C1 segment of cervical spinal cord (tissue), 14 donors: ENCODE measurements around the gene SYNPR.
A peak's percentile ranks its signal among the peaks of the same experiment; 100 is the strongest.
"Not testable (repeated sequence)": the region's sequence is repeated elsewhere in the genome, so short reads cannot be mapped to it uniquely, and the experiment has no call there.

Source experiments
- DNase-seq, 14 donors: peaks; one replicate each; lab custom pipeline; 2025; lab: John Stamatoyannopoulos, UW

The SYNPR gene

DNA sequence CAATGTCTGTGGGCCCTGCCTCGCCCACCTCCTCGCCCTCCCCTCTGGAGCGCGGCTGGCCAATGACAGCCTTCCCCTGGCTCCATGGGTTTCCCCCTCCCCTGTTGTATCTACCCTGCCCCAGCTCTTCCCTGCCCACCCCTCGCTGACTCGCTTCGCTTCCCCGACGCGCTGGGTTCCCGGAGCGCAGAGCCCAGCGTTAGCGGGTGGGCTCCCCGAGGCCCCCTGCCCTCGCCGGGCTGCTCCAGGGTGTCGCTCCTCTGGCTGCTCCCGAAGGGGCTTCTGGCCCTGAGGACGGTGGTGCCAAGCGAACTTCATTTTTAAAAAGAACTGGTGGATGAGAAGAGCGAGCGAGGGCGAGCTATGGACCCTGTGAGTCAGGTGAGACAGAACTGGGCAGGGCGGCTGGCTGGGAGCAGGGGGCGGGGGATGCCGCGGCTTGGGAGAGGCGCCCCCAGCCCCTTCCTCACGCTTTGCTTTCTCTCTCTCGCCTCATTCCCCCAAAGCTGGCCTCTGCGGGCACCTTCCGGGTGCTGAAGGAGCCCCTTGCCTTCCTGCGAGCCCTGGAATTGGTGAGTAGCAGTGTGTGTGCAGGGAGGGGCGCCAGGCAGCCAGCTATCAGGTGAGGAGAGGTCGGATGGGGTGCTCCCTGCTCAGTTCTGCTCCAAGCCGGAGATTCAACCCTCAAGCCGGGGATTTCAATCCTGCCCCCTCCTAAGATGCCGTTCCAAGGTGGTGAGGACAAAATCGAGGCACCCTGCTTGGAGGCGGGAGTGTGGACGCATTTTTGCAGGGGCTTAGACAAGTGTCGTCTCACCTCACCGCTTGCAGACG lies at the start of gene SYNPR:
TSS of gene SYNPR (plus strand) at position 138 of the 834 bp plus-strand sequence.
- peak in 2 of 14 donors; percentile 5 to 75 for DNase-seq

GRCh38 chr3:63228677-63229076 lies 49.4 kb upstream of the SYNPR start:
- peak in 2 of 14 donors; percentile 5 to 43 for DNase-seq

DNA sequence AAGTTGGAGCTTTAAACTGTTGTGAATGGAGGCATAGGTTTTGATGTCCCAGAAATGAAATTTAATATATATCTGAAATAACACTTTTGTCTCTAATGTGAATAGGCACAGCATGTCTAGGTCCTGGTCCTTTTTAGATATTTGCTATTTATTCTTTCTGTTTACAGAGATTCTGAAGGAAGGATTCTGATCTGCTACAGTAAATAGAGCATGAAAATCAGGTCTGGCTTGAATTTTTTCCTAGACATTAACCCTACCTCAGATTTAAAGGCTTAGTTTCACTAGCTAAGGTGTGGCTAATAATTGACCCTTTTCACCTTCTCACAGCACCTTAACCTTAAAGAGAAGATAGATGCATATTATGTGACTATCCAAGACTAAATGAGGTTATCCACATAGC lies 48.0 kb upstream of the SYNPR start:
- peak in 1 of 14 donors; percentile 64 for DNase-seq

GRCh38 chr3:63231643-63232042 lies 46.5 kb upstream of the SYNPR start:
- peak in 1 of 14 donors; percentile 44 for DNase-seq

- DNase-seq: no peak
These were observed 45.2 kb upstream of the SYNPR start for GRCh38 chr3:63232764-63233396.

DNA sequence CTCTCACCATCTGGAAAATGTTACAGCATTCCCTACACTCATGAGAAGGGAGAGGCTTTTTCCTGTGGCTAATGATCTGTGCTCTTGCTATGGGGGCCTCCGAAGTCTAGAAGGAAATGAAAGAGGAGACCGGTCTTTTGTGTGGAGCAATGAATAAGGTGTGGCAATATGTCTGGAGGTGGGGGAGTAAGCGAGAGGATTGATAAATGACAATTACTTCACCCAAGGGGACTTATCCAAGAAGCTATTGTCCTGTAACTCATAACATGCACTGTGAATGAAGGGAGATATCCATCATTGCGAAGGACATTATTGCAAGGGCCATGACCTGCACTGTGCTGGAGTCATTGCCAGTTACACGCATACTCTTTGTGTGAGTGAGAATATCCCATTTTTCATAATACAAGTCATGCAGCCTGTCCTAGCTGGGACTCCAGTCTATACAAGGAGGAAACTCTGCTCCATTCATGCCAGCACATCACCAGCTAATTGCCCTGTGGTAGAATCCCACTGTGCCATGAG lies 37.7 kb upstream of the SYNPR start:
- no peak for DNase-seq

GRCh38 chr3:63242124-63242523 lies 36.0 kb upstream of the SYNPR start:
- no peak for DNase-seq

DNA sequence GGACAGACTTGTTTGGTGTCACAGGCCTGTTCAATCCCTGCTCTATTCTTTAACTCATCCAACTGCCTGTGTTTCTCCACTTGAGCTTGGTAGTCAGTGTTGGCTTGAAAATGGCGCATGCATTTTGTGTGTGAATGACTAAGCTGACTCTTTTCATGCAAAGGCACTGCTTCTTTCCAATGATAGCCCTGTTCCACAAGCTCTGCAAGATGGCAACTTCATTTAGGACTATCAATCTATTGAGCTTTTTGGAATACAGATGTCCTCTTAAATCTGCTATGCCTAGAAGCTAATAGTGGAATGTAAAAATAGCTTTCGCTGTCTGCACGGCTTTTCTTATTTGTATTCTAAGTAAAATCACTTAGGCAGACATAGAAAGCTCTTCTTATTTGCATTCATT lies 33.6 kb upstream of the SYNPR start:
- no peak for DNase-seq

DNA sequence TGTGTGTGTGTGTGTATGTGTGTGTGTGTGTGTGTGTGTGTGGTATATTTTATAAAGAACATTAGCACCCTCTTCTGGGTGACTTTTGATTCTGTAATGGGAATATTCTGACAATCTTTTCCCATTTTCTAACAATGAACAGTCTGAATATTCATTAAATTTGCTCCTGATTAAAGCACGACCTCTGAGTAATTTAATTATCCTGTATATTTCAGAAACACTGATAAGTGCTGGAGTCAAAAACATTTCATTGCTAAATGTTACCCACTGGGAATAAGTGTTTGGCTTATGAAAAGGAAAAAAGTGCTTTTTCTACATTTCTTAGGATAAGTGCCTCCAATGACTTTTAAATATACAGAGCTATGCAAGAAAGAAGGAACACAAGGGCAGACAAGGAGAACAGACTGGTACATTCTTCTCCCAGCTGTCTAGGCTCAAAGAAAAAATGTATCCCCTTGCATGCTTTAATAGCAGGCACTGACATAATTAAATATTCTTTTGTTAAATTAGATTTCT lies 32.3 kb upstream of the SYNPR start:
- DNase-seq: no peak

DNA sequence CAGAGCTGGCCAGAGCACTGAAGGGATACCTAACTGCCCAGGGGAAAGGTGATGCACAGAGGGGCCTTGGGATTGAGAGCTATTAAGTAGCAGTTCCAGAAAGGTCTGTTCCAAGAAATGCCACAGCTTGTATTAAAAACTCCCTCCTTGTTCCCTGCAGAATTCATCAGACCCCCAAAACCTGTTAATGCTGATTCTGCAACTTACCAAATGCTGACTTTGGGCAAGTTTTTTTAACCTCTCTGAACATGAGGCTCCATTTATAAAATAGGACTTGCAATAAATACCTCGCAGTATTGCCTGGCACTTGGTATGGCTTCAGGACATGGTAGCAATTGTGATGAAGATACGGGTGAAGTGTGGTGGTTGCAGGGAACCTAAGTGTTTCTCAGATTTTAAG lies 30.1 kb upstream of the SYNPR start:
- no peak for DNase-seq

GRCh38 chr3:63251499-63251898 lies 26.6 kb upstream of the SYNPR start:
- no peak for DNase-seq

- DNase-seq: not testable (repeated sequence)
These were observed 22.3 kb upstream of the SYNPR start for GRCh38 chr3:63255819-63256218.

GRCh38 chr3:63264716-63265115 lies 13.4 kb upstream of the SYNPR start:
- DNase-seq: no peak

DNA sequence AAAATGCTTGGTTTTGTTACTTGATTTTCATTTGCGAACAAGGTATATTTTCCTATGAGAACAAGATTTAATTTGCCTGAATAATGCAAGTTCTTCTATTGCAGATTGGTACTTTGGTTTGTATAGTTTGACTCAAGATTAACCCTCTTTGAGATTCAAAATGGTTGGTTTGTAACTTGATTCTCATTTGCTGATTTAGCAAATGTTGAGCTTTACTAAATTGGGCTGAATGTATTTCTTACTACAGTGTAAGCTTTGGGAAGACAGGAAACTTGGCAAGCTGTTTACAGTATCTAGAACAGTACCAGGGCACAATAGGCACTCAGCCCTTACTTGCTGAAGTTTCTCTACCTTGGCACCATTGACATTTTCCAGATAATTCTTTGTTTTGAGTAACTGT lies 3.7 kb upstream of the SYNPR start:
- DNase-seq: no peak

GRCh38 chr3:63279005-63279841 lies 1.1 kb downstream of the SYNPR start:
- peak in 2 of 14 donors; percentile 1 to 80 for DNase-seq

GRCh38 chr3:63287610-63288009 lies 9.5 kb downstream of the SYNPR start:
- DNase-seq: no peak

GRCh38 chr3:63290686-63291085 lies 12.6 kb downstream of the SYNPR start:
- DNase-seq: peak in 1 of 14 donors; percentile 86

GRCh38 chr3:63294332-63294731 lies 16.2 kb downstream of the SYNPR start:
- DNase-seq: peak in 1 of 14 donors; percentile 28

DNA sequence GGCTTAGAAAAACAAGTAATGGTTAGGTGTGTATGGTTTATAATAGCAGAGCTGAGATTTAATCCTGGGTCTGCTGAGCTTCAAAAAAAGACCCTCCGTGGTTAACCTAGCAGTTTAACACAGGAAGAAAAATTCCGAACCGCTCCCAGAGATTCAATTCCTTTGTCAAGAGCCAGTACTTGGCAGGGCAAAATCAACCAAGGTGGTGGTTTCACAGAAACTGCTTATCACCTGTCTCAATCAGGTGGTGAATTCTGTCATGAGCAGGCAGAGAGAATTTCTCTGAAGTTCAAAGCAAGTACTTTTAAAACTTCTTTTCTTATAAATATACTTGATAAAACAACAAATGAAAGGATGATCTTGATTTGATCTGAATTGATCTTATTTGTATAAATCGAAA lies 17.2 kb downstream of the SYNPR start:
- DNase-seq: peak in 1 of 14 donors; percentile 71

DNA sequence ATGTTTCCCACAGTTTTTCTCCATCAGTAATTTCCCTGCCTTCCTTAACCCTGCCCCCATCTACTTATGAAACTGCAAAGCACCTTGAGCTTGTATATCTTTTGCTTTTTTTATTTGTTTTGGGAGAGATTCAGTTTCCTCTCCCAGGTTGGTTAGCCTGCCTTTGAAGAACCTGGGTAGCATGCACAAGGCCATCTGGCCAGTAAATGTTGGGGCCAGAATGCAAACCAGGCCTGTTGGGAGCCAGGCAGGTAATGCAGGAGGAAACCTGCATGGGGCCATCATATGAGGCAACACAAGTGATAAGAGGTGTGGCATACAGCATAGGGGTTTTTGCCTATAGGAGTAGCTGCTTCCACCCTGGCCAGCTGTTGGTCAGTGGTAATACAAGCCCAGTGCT lies 17.7 kb downstream of the SYNPR start:
- peak in 1 of 14 donors; percentile 92 for DNase-seq

DNA sequence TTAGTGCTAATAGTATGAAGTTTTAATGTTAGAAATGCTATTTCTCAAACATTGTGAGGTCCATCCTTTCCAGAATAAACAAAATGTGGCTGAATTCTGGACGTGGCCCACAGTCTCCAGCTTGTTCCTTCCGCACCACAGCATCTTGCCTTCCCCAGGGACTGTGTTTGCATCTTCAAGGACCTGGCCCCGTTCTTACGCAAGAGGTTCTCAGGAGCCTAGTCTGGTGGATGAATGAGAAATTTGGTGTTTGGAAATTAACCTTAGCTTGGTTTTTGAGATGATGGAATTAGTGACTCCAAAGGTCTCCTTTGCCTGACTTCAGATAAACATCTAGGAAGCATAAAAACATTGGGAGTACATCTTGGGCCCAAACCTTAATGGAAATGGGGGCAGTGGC lies 18.1 kb downstream of the SYNPR start:
- DNase-seq: peak in 1 of 14 donors; percentile 60

DNA sequence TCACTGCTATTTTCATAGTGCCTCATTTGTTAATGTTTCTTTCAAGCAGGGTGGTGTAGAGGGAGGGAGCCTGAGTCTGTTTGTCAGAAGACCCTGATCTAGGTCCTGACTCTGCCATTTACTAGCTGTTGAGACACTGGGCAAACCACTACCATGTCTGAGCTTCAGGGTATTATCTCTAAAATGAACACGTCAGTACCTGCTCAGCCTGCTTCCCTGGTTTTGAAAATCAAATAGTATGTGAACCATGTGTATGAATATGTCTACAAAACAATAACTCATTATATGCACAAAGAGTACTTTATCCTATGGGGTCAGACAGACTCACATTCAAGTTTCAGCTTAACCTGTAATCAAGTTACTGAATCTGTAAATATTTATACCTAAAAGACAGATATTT lies 25.1 kb downstream of the SYNPR start:
- peak in 1 of 14 donors; percentile 25 for DNase-seq
